Measurements from ENCODE around the gene CDH3.

GRCh38 chr16:68596266-68596665, 48.8 kb upstream of the CDH3 start:
- TF ChIP-seq CTCF (IDR thresholded peaks at IDR 0.05) (no peak), POLR2A (IDR thresholded peaks at IDR 0.05) (no peak), EP300 (IDR thresholded peaks at IDR 0.05) (no peak)

All from tibial nerve (tissue), 4 donors.